NCI-H2107 treated with DMSO at 0.1 percent for 48 hours (cell line): Measurements from ENCODE around the gene COG7.
"Not testable (repeated sequence)": the region's sequence is repeated elsewhere in the genome, so short reads cannot be mapped to it uniquely, and the experiment has no call there.

Experiments used
- DNase-seq: peaks from one replicate; lab custom pipeline; 2025; ENCODE audit not compliant: unreplicated experiment; lab: John Stamatoyannopoulos, UW

COG7 gene

DNA sequence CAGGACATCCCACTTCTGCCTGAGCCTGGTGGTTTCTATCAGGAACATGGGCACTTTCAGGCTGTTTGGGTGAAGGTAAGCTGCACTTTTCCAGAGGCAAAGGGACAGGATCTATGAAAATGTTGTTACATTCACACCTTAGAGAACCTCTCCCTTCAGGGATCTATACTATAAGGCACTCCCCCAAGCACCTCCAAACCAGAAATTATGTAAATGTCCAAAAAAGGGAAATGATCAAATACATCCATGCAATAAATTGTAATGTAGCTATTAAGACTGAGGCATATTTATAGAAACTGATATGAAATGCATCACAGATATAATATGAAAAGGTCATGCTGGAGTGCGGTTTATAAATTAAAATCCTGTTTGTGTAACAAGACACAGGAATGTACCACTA lies 23.3 kb upstream of the COG7 start:
- DNase-seq = no peak

DNA sequence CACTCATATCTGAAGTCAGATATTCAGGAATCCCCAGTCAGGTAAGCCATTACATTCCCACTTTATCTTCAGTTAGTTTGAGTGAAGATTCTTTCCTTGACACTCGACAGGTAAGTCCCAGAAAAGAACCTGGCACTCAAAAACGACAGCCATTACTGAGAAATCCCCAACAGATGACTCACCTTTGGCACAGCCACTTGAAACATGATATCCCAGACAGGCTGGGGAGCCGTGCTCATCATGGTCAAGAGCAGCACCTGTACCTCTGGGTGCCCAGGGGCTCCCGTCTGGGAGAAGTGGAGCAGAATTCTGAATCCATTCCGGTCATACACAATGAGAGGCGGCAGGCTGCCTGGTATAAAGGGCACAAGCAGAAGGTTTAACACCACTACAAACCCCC lies 16.8 kb upstream of the COG7 start:
- DNase-seq = peak; percentile 52

DNA sequence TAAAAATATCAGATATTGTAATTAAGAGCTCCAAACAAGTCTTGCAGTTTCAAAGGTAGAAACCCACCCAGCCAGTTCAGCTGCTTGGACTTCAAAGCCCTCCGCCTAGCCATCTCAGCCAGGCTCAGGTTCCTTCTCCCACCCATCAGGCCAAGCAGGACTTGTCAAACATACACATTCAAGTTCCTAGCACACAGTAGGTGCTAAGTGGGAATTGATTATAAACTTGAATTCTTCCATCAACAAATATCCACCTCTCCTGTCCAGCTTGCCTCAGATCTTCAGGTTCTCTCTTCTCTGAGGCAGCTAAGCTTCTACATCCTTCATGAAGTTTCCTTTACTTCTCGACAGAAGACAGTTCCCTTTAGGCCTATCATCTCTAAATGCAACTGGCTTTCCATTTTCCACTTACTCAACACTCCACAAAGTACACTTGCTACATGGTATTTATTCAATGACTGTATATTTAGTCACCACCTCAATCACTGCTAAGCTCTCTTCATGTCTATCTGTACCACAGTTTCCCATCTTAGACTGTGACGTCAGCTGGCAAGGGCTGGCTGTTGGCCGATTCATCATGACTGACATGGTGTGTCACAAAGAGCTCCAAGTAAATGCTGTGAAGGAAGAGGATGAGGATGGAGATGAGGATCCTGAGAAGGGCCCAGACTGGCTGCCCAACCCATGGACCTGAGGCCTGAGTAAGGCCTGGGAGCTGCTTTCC lies 13.3 kb upstream of the COG7 start:
- DNase-seq = no peak

DNA sequence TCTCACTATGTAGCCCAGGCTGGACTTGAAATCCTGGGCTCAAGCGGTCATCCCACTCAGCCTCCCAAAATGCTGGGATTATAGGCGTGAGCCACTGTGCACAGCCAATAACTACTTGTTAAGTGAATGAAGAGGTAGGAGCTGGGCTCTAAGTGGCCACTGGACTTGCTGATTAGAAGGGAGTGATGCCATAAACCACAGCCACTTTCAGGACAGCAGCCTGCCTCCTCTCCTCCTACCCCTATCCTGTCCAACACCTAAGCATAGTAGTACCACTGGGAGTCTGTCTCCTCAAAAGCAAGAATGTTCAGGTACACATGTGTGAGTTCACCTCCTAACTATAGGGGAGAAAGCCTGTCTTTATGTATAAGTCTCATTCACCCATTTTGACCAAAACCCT lies 12.2 kb upstream of the COG7 start:
- no peak for DNase-seq

DNA sequence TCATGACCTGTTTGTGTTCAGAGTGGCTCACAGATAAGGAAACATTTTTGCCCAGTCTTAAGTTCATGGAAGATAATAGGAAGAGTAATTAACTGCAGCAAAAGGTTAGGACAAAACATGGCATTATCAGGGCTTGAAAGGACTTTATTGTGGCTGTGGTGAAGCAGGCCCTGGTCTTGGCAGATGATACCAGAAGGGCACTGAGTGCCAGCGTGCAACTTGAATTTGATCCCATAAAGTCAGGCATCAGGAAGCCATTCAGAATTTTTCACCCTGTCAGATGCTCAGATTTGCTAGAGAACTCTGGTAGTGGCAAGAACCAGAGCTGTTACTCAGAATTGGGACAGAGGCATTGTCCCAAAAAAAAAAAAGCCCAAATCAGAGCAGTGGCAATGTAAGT lies 11.2 kb upstream of the COG7 start:
- DNase-seq = no peak

DNA sequence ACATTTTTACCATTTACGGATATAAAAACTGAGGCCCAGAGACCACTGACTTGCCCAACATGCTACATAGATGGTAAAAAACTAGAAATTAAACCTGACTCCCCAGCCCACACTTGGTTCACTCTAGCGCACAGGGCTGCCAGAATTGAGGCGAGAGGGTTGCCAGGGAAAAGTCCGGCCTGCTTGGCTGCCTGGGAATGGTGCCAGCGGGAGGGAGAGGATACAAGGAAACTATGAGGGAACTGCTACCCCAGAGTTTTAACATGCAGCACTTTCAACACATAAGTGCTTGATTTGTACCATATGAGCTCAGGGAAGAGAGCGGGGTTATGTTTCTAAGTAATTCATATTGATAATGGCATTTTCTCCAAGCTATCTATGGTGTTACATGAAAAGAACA lies 10.0 kb upstream of the COG7 start:
- peak; percentile 17 for DNase-seq

DNA sequence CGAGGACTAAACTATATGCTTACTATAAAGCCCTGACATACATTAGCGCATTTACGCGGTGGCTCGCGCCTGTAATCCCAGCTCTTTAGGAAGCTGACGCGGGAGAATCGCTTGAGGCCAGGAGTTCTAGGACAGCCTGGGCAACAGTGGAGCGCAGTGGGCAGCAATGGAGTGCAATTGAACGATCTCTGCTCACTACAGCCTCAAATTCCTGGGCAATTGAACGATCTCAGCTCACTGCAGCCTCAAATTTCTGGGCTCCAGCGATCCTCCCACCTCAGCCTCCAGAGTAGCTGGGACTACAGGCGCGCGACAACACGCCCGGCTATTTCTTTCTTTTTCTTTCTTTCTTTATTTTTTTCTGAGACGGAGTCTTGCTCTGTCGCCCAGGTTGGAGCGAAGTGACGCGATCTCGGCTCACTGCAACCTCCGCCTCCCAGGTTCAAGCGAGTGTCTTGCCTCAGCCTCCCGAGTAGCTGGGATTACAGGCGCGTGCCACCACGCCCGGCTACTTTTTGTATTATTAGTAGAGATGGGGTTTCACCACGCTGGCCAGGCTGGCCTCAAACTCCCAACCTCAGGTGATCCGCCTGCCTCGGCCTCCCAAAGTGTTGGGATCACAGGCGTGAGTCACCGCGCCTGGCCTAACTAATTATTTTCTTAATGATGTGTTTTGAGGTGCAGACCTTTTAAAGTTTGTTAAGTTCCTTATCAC lies 506 bp upstream of the COG7 start:
- DNase-seq = no peak

DNA sequence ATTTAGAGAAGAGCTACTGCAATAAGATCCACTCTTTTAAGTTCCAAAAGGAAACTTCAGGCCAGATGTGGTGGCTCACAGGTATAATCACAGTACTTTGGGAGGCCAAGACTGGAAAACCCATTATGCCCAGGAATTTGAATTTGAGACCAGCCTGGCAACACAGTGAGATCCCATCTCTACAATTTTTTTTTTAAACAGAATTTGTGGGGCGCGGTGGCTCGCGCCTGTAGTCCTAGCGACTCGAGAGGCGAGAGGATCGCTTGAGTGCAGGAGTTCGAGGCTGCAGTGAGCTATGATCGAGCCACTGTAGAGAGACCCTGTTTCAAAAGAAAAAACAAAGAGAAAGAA lies 793 bp downstream of the COG7 start:
- no peak for DNase-seq

DNA sequence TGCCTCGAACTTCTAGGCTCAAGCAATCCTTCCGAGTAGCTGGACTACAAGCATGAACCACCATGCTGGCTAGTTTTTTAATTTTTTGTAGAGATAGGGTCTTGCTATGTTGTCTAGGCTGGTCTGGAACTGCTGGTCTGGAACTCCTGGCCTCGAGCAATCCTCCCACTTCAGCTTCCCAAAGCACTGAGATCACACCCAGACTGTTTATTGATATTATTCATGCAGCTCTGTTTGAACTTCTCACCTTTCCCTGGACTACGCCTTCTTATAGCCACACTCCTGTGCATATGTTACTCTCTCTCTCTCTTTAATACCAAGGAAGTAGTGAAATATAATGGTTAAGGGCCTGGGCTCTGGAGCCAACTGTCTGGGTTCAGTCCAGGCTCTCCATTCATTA lies 4.6 kb downstream of the COG7 start:
- no peak for DNase-seq

DNA sequence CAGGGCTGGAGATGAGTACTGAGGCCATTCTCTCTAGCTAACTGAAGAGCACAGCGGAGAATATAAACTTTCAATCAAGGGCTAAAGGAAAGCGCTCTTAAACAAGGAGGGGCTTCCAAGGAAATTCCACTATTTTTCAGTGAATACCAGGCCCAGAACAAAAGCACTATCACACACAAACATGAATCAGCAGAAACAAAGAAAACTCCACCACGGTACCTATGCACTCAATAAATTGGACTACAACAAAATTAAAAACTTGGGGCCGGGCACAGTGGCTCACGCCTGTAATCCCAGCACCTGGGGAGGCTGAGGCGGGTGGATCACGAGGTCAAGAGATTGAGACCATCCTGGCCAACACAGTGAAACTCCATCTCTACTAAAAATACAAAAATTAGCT lies 15.4 kb downstream of the COG7 start:
- DNase-seq = not testable (repeated sequence)

DNA sequence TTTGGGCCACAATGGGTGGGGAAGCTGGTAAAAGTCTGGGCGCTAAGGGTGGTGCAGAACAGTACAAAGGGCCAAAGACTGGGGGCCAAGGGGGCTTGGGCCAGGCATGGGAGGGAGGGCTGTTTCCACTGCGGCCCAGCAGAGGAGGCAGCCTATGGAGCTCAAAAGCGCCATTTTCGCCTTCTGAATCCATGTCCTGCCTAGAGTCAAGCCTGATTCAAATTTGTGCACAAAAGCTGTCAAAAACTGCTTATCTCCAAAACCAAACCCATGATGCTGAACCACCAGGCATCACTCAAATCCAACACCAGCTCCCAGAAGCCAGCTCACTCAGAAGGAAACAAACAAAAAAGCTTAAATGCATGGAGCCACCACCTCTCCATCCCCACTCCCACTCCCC lies 16.0 kb downstream of the COG7 start:
- no peak for DNase-seq

DNA sequence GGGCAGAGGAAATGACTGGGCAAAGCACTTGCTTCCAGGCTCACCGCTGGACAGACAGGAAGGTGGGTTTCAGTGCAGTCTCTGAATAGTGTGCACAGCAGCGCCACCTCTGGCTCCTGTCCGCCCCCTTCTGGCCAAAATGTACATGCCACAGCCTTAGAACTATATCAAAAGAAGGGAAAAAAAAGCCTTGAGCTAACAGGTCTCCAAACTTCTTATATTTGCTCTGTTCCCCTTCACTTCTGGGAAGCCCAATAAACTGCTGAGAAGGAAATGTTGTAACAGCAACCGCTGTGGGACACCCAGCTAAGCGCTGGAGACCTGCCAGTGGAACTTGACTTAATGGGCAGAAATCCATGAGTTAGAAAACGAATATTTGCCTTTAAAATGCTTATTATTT lies 17.5 kb downstream of the COG7 start:
- peak; percentile 53 for DNase-seq

DNA sequence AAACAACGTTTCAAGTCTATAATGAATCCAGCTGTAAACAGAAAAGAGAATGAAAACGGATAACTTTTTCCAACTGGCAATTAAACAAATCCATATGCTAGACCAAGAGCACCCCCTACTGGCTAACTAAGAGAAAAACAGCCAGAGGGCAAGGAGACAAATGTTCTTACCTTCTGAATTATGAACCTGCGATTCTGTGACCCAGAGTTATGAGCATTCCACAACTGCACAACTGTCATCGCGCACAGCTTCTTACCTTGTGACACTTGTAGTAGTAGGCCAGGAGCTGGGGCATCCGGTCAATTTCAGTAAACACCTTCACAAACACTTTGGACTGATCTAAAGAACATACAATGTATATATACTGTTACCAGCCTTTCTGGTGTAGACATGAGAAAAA lies 18.6 kb downstream of the COG7 start:
- peak; percentile 80 for DNase-seq

DNA sequence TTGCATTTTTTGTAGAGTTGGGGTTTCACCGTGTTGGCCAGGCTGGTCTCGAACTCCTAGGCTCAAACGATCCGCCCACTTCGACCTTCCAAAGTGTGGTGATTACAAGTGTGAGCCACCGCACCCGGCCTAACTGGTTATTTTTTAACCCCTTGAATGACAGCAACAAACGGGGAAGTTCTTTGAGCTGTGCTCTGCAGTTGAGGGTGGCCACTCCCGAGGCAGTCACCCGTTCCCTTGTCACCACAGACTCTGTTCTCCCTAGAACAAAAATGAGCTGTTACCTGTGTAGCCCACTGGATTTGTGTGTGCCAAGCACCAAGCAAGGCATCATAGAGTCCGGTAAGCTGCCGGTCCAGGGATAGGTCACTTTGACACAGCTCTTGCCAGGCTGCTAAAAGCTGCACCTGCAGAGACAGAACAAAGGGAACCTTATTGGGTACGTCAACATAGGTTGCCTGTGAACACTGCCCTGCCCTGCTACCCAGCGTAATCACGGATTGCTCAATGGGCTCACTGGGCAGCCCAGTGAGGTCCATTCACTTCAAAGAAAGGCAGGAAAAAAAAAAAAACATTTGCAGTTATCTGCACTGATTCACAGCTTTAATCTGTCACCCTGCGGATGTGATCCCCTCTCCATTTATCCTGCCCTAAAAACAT lies 19.6 kb downstream of the COG7 start:
- DNase-seq = no peak

DNA sequence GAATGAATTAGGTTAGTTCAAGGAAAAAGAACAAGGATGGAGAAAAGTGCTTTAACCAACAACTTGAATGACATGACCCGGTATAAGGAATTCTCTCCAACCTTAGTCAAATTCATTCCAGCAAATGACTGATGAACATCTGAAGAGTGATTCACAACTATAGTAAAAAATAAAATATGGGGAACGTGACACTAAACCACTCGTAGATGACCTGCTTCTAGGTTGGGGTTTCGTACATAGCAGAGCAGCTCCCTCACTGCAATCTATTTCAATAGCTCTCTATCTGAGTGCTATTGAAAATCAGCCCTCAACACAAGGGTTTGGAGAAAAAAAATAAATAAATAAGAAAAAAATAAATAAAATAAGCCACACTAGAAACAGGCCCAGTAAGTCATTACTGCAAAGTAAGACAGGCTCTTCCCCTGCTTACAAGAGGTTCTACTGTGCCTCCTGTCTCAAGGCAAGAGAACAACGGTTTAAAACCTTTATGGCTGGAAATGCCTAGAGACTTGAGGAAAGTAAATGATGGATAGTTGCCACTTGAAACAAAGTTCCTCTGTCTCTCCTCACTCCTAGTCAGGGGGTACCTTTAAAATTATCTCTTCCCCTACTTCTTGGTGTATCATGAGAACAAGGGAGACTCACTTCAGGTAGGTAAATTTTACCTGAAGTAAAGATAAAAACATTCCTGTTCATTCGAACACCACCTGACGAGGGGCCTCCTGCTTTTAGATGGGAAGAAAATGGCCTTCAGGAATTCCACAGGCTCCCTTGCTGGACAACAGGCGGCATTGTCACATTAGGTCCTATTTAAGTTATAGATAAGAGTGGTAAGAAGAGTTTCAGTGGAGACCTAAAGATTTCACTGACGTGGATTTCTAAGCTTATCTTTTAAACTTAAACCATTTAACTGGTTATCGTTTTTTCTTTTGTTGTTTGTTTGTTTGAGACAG lies 20.5 kb downstream of the COG7 start:
- DNase-seq = no peak

DNA sequence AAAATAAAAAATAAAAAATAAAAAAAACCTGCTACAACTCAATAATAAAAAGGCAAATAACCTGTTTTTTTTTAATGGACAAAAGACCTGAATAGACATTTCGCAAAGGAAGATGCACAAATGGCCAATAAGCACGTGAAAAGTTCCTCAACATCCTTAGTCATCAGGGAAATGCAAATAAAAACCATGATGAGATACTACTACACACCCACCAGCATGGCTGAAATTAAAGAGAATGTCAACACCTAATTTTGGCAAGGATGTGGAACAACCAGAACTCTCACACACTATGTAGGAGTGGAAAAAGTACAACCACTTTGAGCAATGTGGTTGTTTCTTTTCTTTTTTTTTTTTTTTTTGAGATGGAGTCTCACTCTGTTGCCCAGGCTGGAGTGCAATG lies 24.6 kb downstream of the COG7 start:
- no peak for DNase-seq

DNA sequence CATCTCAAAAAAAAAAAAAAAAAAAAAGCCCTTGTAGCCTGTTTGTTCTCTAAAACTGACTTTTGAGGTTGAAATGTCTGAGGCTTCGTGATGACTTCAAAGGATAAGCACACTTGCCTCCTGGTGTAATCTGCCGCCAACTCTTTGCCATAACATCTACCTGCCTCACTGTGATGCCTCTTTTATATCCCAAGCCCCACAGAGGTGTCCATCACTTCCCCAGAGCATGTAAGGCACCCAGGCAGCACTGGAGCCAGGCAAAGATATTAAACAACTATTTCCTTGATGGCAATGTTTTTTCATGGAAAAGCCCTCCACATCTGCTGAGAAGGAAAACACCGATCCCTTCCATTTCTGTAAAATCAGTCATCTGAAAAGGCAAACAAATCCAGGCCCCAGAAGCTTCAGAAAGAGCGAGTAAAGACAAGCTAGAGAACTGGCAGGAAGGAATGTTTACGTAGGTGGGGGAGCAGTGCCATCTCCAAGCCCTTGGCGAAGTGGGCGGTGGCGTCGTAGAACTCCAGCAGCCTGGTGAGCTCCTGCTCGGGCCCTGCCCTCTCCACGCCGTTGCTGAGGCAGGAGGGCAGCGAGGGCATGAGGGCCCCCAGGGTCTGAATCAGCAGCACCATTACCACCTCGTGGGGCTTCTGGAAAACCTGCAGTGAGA lies 28.6 kb downstream of the COG7 start:
- DNase-seq = no peak

DNA sequence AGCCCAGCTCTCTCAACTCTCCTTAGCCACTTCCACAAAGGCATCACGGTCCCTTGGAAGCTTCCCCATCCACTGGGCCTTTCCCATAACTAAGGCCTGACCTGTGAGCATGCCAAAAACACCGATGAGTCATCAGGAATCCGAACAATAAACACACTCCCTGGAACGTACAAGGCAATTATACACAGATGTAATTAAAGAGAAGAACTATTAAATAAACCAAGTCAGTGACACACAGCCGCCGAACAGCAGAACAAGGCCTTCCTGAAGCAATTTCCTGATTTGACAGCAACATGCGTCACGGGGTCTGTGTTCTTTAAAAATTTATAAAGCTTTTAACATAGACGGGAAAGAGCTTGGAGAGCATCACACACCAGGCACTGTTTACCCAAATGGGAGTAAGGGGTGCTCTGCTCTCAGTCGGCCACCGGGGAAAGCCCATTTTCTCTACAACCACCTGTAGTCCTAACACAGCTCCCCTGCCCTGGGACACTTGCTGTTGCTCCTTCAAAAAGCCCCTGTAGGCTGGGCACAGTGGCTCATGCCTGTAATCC lies 29.4 kb downstream of the COG7 start:
- DNase-seq = no peak

DNA sequence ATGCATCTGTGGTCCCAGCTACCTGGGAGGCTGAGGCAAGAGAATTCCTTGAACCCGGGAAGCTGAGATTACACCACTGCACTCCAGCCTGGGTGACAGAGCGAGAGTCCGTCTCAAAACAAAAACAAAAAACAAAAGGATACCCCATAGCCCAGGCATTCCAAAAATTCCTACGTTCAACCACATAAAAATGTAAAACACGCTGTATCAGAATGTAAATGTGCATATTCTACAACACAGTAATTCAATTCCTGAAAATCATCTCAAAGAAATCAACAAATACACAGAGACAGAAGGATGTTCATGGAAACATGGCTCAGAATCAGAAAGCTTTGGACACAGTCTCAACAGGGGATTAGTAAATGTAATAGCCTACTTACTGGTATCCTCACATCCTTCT lies 33.0 kb downstream of the COG7 start:
- no peak for DNase-seq

DNA sequence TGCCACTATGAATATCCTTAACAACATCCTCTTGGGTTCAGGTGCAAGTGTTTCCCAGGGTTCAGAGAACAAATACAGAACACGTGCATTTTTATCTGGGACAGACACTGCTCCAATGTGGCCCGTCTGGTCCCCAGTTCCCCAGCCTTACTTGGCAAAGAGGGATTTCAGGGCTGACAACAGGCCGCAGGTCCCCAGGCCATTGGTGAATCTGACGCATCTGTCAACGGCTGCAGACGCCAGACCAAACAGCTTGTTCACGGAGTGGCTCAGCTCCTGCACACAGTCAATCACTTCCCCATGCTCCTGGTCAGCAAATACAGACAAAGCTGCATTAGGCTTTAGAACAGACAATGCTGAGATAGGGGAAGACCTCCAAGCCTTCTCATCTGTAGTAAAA lies 36.2 kb downstream of the COG7 start:
- DNase-seq = no peak

DNA sequence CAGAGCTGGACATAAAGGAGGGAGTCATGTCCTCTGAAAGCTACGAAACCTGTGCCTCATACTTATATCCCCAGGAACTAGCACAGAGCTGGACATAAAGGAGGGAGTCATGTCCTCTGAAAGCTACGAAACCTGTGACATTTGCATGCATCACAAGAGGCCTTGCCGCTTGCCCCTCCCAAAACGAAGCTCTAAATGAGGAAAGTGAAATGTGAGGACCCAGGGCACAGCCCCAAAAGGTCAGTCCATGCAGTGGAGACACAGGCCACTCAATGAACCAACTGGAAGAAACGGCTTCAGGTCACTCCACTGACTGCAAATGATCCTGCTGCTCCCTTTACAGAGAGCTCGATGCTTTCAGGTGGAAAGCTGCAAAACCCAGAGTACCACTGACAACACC lies 38.3 kb downstream of the COG7 start:
- no peak for DNase-seq
